ENCODE results near the gene MBD1.
"Not testable (repeated sequence)": the region's sequence is repeated elsewhere in the genome, so short reads cannot be mapped to it uniquely, and the experiment has no call there.

MBD1 gene

DNA sequence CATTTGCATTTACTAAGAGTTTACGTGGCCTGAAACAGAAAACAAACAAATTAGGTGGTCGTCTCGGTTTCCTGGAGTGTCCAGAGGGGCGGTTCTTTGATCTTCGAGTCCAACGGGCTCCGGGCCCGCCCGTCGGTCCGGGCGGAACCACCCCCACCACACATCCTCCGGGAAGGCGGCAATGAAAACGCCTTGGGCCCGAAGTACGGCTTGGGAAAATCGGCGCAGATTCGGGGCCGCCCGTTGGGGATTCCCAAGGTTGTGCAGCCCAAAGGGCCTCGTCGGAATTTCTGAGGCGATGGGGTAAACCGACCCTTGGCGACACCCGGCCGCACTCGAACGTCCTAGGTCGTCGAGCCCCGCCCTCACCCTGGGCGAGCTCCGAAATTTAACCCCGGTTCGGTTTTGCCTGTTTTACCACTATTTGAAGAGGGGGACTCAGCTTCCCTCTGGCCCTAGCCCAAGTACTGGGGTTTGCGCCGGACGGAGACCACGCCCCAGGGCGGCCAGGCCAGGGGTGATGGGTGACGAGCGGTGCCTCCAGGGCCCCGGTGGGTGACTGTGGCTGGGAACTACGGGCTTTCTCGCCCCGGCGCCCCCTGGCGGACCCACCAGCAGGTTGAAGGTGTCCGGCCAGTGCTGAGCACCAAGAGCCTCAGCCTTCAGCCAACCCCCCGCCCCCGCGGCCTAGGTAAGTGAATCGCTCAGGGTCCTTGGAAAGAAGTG, 13.1 kb downstream of the MBD1 start:
- peak; percentile 93 for DNase-seq

GRCh38 chr18:50266248-50266704, 15.0 kb downstream of the MBD1 start, which contains the start of gene CFAP53:
Gene CFAP53 (minus strand): TSS chr18:50266495. CDS start chr18:50266404, 91 bp downstream.
- peak; percentile 92 for DNase-seq

DNA sequence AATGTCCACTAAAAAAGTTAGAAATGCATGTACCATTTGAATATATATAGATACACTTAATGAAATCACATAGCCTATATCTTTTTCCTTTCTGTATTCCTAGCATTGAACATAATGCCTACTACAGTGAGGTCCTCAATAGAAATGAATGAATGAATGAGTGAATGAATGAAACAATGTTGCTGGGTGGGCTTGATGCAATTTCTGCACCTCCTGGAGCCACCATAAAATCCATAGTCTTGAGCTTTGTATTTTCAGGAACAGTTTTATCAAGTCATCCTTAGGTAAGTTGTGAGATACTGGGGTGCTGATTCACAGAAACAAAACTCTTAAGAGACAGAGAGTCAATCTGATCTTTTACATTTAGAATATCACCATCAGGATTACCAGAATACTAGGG, 18.3 kb downstream of the MBD1 start:
- DNase-seq, result no peak

DNA sequence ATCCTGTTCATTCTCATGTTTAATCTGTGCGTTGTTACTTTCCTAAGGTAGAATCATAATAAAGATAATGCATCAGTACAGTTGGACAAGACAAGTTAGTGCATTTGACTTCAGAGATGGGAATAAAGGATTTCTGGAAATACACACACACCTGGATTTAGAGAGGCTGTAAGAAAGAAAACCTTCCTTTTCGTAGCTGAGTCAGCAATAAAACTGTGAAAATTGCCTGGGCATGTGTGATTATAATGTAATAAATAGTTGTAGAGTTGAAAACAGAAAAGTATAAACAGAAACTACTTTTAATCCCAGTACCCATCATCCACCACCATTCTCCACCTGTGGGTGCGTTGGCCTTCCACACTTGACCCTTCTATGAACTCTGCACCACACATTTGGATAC, 30.4 kb downstream of the MBD1 start:
- DNase-seq, result no peak

- no peak for DNase-seq
Measured at GRCh38 chr18:50249576-50249975, 31.7 kb downstream of the MBD1 start.

DNA sequence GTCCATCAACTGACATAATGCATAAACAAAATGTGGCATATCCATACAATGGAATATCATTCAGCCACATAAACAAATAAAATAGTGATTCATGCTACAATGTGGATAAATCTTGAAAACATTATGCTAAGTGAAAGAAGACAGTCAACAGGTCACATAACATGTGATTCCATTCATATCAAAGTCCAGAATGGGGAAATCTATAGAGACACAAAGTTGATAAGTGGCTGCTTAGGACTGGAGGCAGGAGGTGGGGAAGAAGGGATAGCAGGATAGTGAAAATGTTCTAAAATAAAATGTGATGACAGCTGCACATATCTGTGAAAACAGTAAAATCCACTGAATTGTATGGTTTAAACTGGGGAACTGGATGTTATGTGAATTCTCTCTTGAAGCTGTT, 33.8 kb downstream of the MBD1 start:
- no peak for DNase-seq

- DNase-seq, result not testable (repeated sequence)
Measured at GRCh38 chr18:50241768-50242167, 39.6 kb downstream of the MBD1 start.

DNA sequence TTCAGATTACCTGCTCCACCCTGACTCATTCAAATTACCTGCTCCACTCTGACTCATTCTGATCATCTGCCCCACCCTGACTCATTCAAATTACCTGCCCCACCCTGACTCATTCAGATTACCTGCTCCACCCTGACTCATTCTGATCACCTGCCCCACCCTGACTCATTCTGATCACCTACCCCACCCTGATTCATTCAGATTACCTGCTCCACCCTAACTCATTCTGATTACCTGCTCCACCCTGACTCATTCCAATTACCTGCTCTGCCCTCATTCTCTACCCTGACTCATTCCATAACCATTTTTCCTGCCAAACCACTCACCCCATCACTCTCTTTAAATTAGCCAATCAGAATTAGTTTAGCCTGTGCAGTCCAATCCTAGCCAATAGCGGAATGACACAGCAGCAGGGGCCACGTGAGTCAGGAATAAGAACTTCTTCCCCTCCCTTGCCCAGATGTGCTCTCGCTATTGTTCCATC, 41.2 kb downstream of the MBD1 start:
- DNase-seq, result no peak

- DNase-seq, result no peak
Measured at GRCh38 chr18:50232419-50232818, 48.9 kb downstream of the MBD1 start.

DNA sequence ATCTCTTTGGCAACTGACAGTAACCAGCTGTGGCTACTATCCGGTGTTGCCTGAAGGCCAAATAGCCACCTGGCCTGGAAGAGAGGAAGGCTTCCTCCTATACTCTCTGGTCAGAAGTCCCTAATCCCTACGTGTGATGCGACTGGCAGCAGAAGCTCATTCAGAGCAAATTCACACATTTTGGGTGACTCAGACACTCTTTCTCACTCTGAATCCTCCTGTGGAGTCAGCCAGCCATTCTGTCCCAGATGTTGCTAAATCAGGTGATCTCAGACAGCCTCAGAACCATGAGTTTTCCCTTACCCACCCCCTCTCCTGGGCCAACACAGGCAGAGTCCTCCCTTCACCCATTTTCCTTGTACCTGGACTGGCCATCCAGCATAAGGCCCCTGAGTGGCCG, 49.7 kb downstream of the MBD1 start:
- DNase-seq, result no peak

GRCh38 chr18:50220249-50220648, 61.1 kb downstream of the MBD1 start:
- not testable (repeated sequence) for DNase-seq

All from activated CD8-positive, alpha-beta memory T cell treated with anti-CD3 and anti-CD28 coated beads, Interleukin-2, amount 50 U/mL, for 48 hours (primary cell).